SJCRH30 (cell line): ENCODE measurements around the gene HOXB1. TPM values are rescaled to one million over a fixed set of nuclear protein-coding genes. Genes with fewer than 3 reads are reported as not detected.

Source experiments
- DNase-seq, 2 experiments: peaks; one replicate each; pipeline ENCODE4 v3.0.0-alpha.2; 2015 to 2020
- H3K27ac ChIP-seq: fragments of 250-450 bp; sonication (Bioruptor Pico); 2 replicates; pipeline ENCODE4 v1.5.1; 2020; ENCODE audit warnings: mild to moderate bottlenecking, moderate library complexity
- H3K27me3 ChIP-seq: fragments of 250-450 bp; sonication (Bioruptor Pico); 2 replicates; pipeline ENCODE4 v1.5.1; 2020; ENCODE audit warnings: mild to moderate bottlenecking, moderate library complexity
- H3K36me3 ChIP-seq: fragments of 250-450 bp; sonication (Bioruptor Pico); 2 replicates; pipeline ENCODE4 v1.5.1; 2020; ENCODE audit warnings: mild to moderate bottlenecking, moderate library complexity
- H3K4me1 ChIP-seq: fragments of 250-450 bp; sonication (Bioruptor Pico); 2 replicates; pipeline ENCODE4 v1.5.1; 2020; ENCODE audit warnings: mild to moderate bottlenecking, moderate library complexity
- H3K4me3 ChIP-seq: fragments of 250-450 bp; sonication (Bioruptor Pico); 2 replicates; pipeline ENCODE4 v1.5.1; 2020; ENCODE audit warnings: mild to moderate bottlenecking, moderate library complexity
- H3K9me3 ChIP-seq: fragments of 250-450 bp; sonication (Bioruptor Pico); replicated peaks from 2 replicates; pipeline ENCODE4 v1.5.1; 2020; ENCODE audit warnings: mild to moderate bottlenecking, moderate library complexity
- total RNA-seq: library from RNA; depleted of rRNA; stranded (reverse); fragments of >200 nt; shearing (Covaris generic); gene quantifications from 2 replicates; pipeline ENCODE4 v1.2.3, GENCODE V29; 2014

Gene HOXB1
- total RNA-seq, 1 experiment from 2014 or later = not detected

DNA sequence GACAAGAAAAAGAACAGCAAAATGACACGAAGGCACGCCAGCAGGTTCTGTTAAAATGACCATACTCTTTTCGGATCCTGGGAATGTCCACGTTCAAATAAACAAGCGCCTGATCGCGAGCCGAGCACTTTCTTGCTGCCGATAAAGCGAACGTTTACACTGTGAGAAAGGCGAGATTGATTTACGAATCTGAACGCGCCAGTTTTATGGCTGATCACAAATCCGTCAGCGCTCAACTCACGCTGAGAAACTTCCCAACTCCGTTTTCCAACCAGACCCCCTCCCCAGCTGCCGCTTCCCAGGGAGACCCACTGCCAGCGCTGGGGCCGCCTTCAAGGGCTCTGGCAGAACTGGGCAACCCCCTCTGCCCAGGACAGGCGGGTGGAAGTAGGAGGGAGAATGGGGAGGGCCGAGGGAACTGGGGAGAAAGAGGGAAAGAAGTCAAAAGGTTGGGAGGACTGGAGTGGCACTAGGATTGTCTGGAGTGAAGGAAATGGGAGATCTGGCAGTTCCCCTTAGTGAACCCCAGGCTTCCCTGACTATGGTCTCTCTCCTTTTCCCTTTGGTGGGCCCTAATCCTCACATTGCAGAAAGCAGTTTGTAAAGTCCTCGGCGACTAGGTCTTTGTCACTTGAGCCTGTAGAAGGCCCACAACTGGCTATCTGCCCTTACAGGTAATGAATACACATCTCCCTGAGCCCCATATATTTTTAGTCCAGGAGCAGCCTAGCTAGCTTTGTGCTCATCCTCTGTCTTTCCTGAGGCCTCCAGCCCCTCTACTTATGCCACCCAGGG, 40.4 kb upstream of the HOXB1 start:
- Histone ChIP-seq H3K4me1 (0 out of 2 replicates have a peak, but pooled peaks cover 4% of the 10 kb centered on the region), H3K4me3 (no peak overlapping the region), H3K27ac (no peak overlapping the region), H3K9me3 (no peaks in the 10 kb centered on the region), H3K36me3 (no peaks in the 10 kb centered on the region), H3K27me3 (no peaks in the 10 kb centered on the region)
- no peak for DNase-seq

DNA sequence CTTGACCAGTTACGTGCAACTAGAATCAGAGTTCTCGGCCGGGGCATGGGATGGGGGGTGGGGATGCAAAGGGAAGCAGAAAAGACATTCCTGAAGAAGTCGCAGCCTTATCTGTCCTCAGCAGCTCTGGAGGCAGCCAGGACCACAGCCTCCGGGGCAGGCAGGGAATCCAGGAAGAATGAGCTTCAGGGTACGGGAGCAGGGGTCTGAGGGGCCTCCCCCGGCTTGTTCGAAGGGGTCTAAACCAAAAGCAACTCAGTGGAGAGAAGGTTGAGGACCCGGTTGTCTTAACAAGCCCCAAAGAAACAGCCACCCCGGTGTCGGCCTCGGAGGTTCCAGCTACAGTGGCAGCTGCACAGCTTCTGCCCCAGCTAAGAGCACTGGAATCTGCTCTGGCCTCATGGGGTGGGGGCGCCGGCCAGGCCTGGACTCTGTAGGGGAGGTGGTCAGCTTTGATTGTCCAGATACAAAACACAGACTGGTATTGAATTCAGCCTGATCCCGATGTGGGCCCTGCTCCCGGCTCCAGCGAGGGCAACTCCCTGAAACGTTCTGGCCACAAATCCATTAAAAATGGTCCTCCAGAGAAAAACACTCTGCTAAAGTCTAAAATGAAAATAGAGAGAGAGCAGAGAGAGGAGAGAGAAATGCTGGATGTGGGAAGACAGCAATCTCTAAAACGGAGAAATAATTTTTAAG, 39.7 kb upstream of the HOXB1 start:
- H3K36me3 ChIP-seq = no peaks in the 10 kb centered on the region
- H3K9me3 ChIP-seq = no peaks in the 10 kb centered on the region
- no peak for DNase-seq
- no peak overlapping the region for H3K27ac ChIP-seq
- no peak overlapping the region for H3K4me3 ChIP-seq
- H3K27me3 ChIP-seq = no peaks in the 10 kb centered on the region
- H3K4me1 ChIP-seq = 0 out of 2 replicates have a peak, but pooled peaks cover 4% of the 10 kb centered on the region

DNA sequence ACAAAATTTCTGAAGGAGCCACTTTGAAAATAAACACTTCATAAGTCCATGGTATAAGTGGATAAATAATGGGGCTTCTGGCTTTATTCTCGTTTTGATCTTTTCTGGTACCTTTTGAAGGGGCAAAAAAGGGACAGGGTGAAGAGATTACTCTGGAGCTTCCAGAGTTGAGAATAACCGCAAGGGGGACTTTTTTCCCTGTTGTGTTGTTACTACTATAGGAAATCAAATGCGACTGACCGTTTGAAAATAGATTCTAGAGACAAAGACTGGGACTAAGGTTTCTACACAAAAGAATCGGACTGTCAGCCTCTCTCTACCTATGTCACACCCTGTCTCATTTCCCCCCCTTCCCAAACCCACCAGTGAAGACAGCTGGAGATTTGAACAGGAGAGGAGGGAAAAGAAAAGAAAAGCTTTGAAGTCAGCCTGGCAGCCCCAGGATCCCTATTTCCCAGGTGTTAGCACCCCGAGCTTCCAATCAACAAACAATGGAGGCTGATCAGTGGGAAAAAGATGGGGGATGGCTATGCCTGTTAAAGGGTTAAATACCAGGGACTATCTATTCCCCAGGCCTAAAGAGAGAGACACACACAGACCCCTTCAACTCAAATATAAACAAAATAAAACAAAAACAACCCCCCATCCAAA, 39.0 kb upstream of the HOXB1 start:
- H3K4me1 ChIP-seq = 0 out of 2 replicates have a peak, but pooled peaks cover 4% of the 10 kb centered on the region
- H3K36me3 ChIP-seq = no peaks in the 10 kb centered on the region
- DNase-seq = no peak
- H3K9me3 ChIP-seq = no peaks in the 10 kb centered on the region
- no peak overlapping the region for H3K4me3 ChIP-seq
- no peak overlapping the region for H3K27ac ChIP-seq
- H3K27me3 ChIP-seq = no peaks in the 10 kb centered on the region

DNA sequence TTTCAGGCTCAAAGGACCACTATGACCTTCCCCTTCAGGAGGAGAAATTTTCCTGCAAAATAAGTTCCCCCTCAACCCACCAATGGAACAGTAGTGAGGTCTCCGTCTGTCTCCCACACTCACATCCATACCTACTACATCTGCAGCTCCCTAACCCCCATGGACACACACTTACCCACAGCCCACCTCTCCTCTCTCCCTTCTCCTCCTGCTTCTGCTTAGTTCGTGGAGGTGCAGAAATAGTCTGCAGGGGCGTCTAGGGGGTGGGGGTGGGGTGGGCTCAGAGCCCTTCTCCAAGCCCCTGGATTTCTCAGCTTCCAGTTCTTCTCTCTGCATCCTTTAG, 38.4 kb upstream of the HOXB1 start:
- no peak overlapping the region for H3K4me3 ChIP-seq
- no peak for DNase-seq
- no peak overlapping the region for H3K27ac ChIP-seq
- no peaks in the 10 kb centered on the region for H3K9me3 ChIP-seq
- 0 out of 2 replicates have a peak, but pooled peaks cover 4% of the 10 kb centered on the region for H3K4me1 ChIP-seq
- no peaks in the 10 kb centered on the region for H3K27me3 ChIP-seq
- no peaks in the 10 kb centered on the region for H3K36me3 ChIP-seq

DNA sequence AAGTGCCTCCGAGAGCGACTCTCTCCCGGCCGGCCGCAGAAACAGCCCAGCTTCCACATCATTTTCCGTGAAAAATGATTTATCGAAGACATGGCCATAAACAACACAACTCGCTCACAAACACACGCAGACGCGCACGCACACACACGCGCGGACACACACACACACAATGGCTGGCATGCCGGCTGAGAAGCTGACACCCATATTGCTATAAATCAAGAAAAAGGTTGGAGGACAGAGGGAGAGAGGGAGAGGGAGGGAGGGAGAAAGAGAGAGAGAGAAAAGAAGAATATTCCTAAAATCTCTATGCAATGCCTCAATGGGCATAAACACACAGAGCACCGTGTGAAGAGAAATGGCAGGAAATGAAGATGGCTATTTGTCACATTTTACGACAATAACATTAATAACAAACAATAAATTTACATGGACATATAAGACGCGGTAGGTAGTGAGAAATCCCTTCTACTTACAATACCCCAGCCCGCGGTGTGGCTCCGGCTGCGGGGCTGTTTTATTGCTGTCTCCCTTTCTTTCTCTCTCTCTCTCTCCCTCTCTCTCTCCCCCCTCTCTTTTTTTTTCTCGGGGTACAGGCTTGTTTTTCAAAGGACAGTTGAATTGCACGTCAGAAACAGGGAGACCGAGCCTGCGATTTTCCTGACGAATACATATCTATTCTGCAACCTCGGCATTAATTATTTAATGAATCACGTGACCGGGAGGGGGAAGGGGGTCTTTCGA, 37.9 kb upstream of the HOXB1 start:
- DNase-seq = no peak
- H3K4me1 ChIP-seq = 0 out of 2 replicates have a peak, but pooled peaks cover 4% of the 10 kb centered on the region
- no peaks in the 10 kb centered on the region for H3K36me3 ChIP-seq
- no peak overlapping the region for H3K27ac ChIP-seq
- H3K27me3 ChIP-seq = no peaks in the 10 kb centered on the region
- no peaks in the 10 kb centered on the region for H3K9me3 ChIP-seq
- no peak overlapping the region for H3K4me3 ChIP-seq

DNA sequence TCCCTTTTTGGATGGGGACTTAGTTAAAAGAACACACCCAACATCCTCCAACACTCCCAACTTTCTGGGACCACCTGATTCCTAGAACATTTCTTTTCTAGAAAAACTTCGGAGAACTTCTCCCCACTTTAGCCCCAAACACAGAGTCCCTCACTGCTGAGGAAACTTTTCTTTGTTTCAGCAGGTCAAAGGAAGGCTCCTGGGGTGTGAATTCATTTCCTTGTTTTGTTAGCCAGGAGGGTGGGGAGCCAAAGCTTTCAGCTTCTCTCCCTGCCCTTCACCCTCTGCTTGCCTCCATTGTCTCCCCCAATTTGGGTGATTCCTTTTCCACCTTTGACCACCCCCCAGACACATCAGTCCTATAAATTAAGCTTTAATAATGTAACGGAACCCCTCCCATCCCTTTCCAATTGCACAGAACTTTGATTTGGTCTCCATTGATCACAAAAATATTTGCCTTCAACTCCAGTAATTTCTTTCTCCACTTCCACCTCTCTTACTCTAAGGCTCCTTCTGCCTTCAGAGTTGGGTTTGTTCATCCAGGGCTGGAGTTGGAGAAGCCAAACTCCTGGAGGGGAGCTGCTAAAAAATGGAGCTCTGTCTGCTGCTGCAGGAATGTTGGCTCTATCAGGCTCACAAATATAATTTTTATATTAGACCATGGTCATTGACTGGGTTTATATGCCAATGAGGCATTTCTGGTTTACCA, 37.0 kb upstream of the HOXB1 start:
- H3K36me3 ChIP-seq = no peaks in the 10 kb centered on the region
- DNase-seq = no peak
- H3K4me3 ChIP-seq = no peak overlapping the region
- 0 out of 2 replicates have a peak, but pooled peaks cover 4% of the 10 kb centered on the region for H3K4me1 ChIP-seq
- H3K27me3 ChIP-seq = no peaks in the 10 kb centered on the region
- H3K27ac ChIP-seq = no peak overlapping the region
- H3K9me3 ChIP-seq = no peaks in the 10 kb centered on the region

DNA sequence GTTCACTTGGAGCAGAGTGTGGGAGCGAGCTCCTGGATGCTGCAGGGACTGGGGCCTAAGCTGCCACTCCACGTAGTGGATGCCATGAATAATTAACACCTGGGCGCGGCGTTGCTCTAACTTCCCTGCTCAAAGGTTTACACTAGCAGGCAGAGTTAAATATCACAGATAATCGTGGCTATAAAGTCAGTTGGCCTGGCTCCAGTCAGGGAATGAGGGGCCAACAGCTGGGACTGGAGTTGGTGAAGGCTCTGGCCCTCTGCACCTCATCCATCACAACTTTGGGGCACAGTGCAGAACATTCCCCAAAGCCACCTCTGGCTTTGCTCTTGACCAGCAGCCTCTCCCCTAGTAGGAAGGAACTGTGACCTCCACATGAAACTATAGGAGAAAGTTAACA, 36.4 kb upstream of the HOXB1 start:
- Histone ChIP-seq H3K27ac (no peak overlapping the region), H3K4me3 (no peak overlapping the region), H3K36me3 (no peaks in the 10 kb centered on the region), H3K27me3 (no peaks in the 10 kb centered on the region), H3K9me3 (no peaks in the 10 kb centered on the region), H3K4me1 (0 out of 2 replicates have a peak, but pooled peaks cover 4% of the 10 kb centered on the region)
- no peak for DNase-seq

DNA sequence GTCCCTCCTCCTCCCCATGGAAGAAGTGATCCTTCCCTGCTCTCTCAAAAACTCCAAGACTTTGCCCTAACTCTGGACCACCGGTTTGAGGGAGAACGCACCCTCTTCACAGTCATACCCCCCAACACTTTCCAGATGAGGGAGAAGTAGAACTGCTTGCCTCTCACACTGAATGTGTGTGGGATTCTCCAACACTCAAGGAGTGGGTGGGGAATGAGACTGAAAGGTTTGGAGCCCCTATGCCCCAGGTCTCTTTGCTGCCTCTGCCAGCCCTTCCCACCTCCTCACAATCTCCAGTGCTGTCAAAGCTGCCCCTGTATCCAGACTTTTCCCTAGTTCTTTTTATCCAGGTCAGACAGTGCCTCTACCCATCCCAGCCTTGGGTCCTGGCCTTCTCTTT, 35.9 kb upstream of the HOXB1 start:
- H3K4me1 ChIP-seq = 0 out of 2 replicates have a peak, but pooled peaks cover 4% of the 10 kb centered on the region

DNA sequence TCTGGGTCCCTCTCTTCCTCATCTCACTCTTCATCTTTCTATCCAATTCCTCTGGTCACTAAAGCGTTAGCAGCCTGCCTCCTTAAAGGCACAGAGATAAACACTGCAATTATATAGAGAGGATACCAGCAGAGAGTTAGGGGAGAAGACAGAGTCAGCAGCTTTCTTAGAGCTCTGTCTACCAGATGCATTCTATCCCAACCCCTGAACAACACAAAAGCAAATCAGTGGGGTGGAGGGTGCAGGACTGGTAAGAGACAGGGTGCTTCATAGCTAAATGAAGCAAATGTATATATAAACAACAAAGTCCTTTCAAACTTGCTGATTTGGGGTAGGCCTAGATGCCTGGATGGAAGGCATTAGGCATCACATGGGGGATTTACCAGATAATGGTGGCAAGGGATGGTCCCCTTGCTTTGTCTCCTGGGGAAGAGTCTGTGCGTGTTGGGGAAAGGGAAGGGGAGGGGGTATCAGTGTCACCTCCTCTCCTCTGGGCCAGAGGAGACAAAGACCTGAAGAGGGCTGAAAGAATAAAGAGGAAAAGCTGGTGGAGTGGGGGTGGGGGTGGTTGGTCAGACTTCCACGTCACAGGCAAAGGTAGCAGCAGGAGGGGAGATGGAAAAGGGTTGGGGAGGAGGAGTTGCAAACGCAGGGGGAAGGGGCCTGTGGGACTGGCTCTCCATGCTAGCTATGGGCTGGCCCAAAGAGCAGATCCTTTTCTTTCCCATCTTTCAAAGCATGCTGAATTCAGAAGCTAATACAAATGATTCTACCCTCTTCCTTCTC, 35.3 kb upstream of the HOXB1 start:
- Histone ChIP-seq H3K9me3 (no peaks in the 10 kb centered on the region), H3K36me3 (no peaks in the 10 kb centered on the region), H3K4me3 (no peak overlapping the region), H3K27ac (no peak overlapping the region), H3K4me1 (0 out of 2 replicates have a peak, but pooled peaks cover 4% of the 10 kb centered on the region), H3K27me3 (no peaks in the 10 kb centered on the region)
- no peak for DNase-seq

More for the DNA sequence above, 35.9 kb upstream of the HOXB1 start:
- Histone ChIP-seq H3K36me3 (no peaks in the 10 kb centered on the region), H3K9me3 (no peaks in the 10 kb centered on the region), H3K4me3 (no peak overlapping the region), H3K27me3 (no peaks in the 10 kb centered on the region), H3K27ac (no peak overlapping the region)
- DNase-seq = no peak

DNA sequence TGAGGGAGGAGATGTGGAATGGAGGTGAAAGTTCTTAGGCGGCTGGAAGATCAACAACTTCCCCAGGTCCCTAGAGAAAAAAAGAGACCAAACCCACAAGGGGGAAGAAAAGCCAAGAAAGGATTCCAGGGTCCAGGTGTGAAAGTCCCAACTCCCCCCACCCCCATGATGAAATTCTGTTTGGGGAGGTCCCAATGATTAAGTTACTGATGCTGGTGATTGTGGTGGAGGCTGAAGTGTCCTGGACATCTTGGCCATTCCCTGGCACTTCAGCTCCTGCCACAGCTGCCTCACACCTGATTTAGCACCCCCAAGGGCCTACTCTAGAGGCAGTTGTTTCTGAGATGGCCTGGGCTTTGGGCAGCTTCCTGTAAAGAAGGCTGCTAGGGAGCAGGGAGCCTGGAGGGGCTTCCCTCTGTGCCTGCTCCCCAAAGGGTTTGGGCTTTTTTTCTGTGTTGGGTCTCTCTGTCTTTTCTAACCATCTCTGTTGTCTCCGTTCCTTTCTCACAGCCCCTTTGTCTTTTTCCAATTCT, 34.3 kb upstream of the HOXB1 start:
- Histone ChIP-seq H3K9me3 (no peaks in the 10 kb centered on the region), H3K36me3 (no peaks in the 10 kb centered on the region), H3K27ac (no peak overlapping the region), H3K4me1 (0 out of 2 replicates have a peak, but pooled peaks cover 4% of the 10 kb centered on the region), H3K27me3 (no peaks in the 10 kb centered on the region), H3K4me3 (no peak overlapping the region)
- DNase-seq = no peak

DNA sequence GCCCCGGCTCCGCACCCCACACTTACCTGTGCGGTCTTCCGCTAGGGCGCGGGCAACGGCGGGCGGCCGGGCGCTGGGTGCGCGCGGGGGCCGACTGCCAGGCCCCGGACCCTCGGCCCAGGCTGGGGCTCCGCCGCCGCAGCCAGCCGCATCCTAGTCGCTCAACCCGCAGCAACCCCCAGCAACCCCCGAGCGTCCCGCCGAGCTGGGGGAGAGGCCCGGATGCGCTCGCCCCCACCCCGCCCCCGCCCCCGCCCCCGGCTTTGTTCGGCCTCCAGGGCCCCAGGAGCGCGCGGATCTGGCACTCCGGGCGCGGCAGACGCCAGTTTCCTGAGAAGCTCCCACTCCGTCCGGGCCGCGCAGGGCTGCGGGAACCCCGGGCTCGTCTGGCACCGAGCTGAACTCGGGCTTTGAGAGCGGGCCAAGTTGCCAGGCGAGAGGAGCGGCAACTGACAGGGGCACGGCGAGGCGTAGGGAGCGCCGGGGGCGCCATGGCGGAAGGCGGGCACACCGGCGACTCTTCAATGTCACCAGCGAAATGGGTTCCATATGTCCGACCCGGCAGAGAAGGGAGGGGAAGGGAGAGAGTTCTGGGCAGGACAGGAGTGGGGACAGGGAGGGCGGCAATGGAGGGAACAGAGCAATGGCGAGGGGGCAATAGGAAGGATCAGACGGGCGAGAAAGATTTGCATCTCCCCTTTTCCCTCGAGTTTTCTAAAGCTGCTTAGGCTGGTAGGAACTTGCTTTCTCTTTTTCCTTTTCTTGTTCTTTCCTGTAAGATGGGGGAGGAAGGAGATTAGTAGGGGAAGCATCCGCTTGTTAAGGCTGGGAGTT, 33.6 kb upstream of the HOXB1 start:
- Histone ChIP-seq H3K27me3 (no peaks in the 10 kb centered on the region), H3K36me3 (no peaks in the 10 kb centered on the region), H3K4me1 (0 out of 2 replicates have a peak, but pooled peaks cover 4% of the 10 kb centered on the region), H3K4me3 (no peak overlapping the region), H3K9me3 (no peaks in the 10 kb centered on the region), H3K27ac (no peak overlapping the region)
- DNase-seq = no peak

DNA sequence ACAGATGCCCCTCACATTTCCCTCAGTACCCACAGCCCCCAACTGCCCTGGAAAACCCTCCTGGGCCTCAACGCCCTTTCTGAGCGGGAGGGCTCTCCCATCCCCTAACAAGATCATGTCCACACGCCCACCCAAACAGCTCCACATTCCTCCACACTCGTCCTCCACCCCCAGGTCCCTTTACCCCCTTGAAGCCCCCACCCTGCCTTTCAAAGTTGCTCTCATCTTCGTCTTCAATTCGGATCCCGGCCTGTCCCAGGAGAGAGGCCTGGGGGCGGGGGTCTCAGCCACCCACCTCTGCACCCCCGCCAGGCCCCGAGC, 33.0 kb upstream of the HOXB1 start:
- DNase-seq = no peak
- H3K4me1 ChIP-seq = 0 out of 2 replicates have a peak, but pooled peaks cover 4% of the 10 kb centered on the region
- H3K27me3 ChIP-seq = no peaks in the 10 kb centered on the region
- H3K9me3 ChIP-seq = no peaks in the 10 kb centered on the region
- H3K4me3 ChIP-seq = no peak overlapping the region
- no peak overlapping the region for H3K27ac ChIP-seq
- no peaks in the 10 kb centered on the region for H3K36me3 ChIP-seq
